ES-I3 (cell line): Measurements from ENCODE around the gene WTIP.
A peak's percentile ranks its signal among the peaks of the same experiment; 100 is the strongest.

Experiments
- H3K36me3 ChIP-seq: 2 replicates; pipeline ENCODE4 v1.6.1; 2013; ENCODE audit warnings: mild to moderate bottlenecking, low read length, control low read depth, moderate library complexity; ENCODE audit not compliant: insufficient read depth
- H3K4me1 ChIP-seq: 2 replicates; pipeline ENCODE4 v1.6.1; 2013; ENCODE audit warnings: mild to moderate bottlenecking, control low read depth, low read length; ENCODE audit not compliant: insufficient read depth
- H3K9ac ChIP-seq: 2 replicates; pipeline ENCODE4 v1.6.1; 2013; ENCODE audit warnings: low read depth, mild to moderate bottlenecking, low read length, moderate library complexity
- H3K9me3 ChIP-seq: 2 replicates; pipeline ENCODE4 v1.6.1; 2013; ENCODE audit warnings: mild to moderate bottlenecking, low read length, moderate library complexity; ENCODE audit not compliant: control insufficient read depth, insufficient read depth

The WTIP gene

DNA sequence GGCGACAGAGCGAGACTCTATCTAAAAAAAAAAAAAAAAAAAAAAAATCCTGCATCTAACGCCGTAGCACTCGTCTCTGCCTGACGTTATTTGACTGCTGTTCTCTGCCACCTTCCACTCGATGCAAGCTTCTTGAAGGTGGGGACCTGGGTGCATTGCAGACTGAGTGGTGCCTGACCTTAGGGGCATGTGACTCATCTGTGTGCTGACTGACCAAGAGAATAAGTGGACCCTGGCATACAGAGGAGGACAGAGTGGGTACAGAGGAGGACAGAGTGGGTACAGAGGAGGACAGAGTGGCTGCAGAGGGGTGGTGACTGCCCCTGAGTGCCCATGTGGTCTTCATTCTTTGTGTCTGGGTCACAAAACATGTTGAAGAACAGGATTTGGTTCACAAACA is 7.6 kb downstream of the WTIP start:
- Histone ChIP-seq H3K9ac (no peak overlapping the region), H3K36me3 (no peaks in the 10 kb centered on the region), H3K9me3 (no peaks in the 10 kb centered on the region), H3K4me1 (no peaks in the 10 kb centered on the region)

- no peaks in the 10 kb centered on the region for H3K9me3 ChIP-seq
- no peaks in the 10 kb centered on the region for H3K36me3 ChIP-seq
- no peaks in the 10 kb centered on the region for H3K4me1 ChIP-seq
- H3K9ac ChIP-seq, result no peak overlapping the region
Measured at GRCh38 chr19:34490141-34490766, 8.7 kb downstream of the WTIP start.

- Histone ChIP-seq H3K9ac (no peak overlapping the region), H3K9me3 (no peaks in the 10 kb centered on the region), H3K36me3 (no peaks in the 10 kb centered on the region), H3K4me1 (no peaks in the 10 kb centered on the region)
Measured at GRCh38 chr19:34493038-34493648, 11.6 kb downstream of the WTIP start.

DNA sequence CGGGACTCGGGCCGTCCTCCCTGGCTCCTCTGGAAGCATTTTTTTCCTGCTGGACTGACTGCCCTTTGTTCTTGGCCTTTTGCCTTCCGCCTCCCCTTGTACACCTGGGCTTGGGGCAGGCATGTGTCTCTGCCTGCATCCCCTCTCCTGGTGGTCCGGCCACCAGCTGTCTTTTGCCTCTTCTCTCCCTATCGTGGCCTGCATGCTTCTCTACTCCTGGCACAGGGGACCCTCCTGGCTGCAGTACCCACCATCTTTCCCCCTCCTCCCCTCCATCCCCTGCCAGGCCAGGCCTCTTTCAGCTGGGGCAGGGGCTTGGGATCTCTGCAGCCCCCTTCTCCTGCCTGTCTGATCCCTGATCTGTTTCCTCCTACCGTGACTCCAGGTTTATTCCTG is 12.1 kb downstream of the WTIP start:
- H3K36me3 ChIP-seq, result no peaks in the 10 kb centered on the region
- no peaks in the 10 kb centered on the region for H3K9me3 ChIP-seq
- no peaks in the 10 kb centered on the region for H3K4me1 ChIP-seq
- H3K9ac ChIP-seq, result no peak overlapping the region

GRCh38 chr19:34494601-34495000 is 13.0 kb downstream of the WTIP start:
- no peaks in the 10 kb centered on the region for H3K36me3 ChIP-seq
- H3K4me1 ChIP-seq, result no peaks in the 10 kb centered on the region

DNA sequence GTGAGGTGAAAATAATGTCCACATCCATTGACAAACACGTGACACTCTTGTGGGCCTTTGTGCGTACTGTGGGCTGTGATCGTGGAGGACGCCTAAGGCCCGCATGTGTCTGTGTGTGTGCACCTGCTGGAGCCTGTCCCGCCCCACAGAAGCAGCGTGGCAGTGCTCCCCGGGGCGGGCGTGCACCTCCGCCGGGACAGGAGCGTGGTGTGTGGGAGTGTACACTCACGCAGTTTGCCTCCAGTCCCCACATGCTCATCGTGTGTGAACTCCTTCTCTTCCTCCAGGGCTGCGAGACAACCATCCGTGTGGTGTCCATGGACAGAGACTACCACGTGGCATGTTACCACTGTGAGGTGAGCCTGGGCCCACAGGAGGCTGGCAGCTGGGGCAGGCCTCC is 13.9 kb downstream of the WTIP start:
- Histone ChIP-seq H3K4me1 (no peaks in the 10 kb centered on the region), H3K36me3 (no peaks in the 10 kb centered on the region), H3K9me3 (no peaks in the 10 kb centered on the region), H3K9ac (no peak overlapping the region)

More at GRCh38 chr19:34494601-34495000, 13.0 kb downstream of the WTIP start:
- Histone ChIP-seq H3K9me3 (no peaks in the 10 kb centered on the region), H3K9ac (no peak overlapping the region)

DNA sequence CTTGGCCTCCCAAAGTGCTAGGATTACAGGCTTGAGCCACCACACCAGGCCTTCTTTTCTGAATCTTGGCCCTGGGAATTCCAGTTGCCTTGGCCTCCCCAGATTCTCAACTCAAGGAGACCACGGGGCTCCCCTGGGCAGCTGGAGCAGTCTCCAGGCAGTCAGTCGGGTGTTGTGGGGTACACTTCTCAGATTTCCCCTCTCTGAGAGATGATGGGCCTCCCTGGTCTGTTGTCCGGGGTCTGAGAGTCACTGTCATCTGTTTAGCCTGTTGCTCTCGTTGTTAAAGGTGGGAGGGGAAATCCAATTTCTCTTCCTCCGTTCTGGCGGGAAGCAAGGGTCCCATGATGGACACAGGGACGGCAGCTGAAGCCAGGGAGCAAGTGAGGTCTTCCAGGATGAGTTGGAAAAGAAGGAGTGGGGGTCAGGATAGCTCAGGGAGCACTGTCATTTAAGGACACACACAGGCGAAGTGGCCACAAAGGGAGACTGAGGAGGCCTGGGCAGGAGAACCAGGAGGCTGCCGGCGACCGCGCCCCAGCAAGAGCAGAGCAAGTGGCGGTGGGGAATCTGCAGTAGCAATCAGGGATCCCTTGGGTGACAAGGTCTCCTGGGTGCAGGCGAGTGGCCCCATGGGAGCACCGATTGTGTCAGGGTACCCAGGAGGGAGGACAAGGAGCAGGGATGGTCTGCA is 15.7 kb downstream of the WTIP start:
- no peak overlapping the region for H3K9ac ChIP-seq
- H3K4me1 ChIP-seq, result no peaks in the 10 kb centered on the region
- no peaks in the 10 kb centered on the region for H3K9me3 ChIP-seq
- no peaks in the 10 kb centered on the region for H3K36me3 ChIP-seq

DNA sequence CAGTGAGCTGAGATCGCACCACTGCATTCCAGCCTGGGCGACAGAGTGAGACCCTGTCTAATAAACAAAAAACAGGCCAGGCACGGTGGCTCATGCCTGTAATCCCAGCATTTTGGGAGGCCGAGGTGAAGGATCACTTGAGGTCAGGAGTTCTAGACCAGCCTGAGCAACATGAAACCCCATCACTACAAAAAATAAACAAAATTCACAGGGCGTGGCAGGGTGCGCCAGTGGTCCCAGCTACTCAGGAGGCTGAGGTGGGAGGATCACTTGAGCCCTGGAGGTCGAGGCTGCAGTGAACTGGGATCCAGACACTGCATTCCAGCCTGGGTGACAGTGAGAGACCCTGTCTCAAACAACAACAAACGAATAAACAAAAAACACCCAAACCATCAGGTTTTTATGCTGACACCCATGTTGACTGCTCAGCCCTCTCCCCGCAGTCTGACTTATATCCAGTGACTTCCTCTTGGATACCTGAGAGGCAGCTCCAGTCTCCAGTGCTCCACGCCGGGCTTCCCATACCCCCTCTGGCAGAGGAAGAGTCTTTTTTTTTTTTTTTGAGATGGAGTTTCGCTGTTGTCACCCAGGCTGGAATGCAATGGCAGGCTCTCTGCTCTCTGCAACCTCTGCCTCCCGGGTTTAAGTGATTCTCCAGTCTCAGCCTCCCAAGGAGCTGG is 17.7 kb downstream of the WTIP start:
- Histone ChIP-seq H3K36me3 (no peaks in the 10 kb centered on the region), H3K9me3 (no peaks in the 10 kb centered on the region), H3K4me1 (no peaks in the 10 kb centered on the region; the same call in 1 of the 2 replicates), H3K9ac (peak overlapping the region; percentile 50; the same call in 1 of the 2 replicates)

GRCh38 chr19:34500656-34501120 is 19.1 kb downstream of the WTIP start:
- no peaks in the 10 kb centered on the region; the same call in 1 of the 2 replicates for H3K4me1 ChIP-seq
- H3K9me3 ChIP-seq, result no peaks in the 10 kb centered on the region
- no peaks in the 10 kb centered on the region for H3K36me3 ChIP-seq
- peak overlapping the region; percentile 50; the same call in 1 of the 2 replicates for H3K9ac ChIP-seq

- Histone ChIP-seq H3K36me3 (no peaks in the 10 kb centered on the region), H3K9me3 (no peaks in the 10 kb centered on the region), H3K9ac (peak overlapping the region; percentile 50; the same call in 1 of the 2 replicates)
Measured at GRCh38 chr19:34501339-34502320, 20.1 kb downstream of the WTIP start.

GRCh38 chr19:34502582-34503411 is 21.2 kb downstream of the WTIP start:
- Histone ChIP-seq H3K9ac (no peak overlapping the region), H3K36me3 (no peaks in the 10 kb centered on the region), H3K4me1 (no peaks in the 10 kb centered on the region; the same call in 1 of the 2 replicates), H3K9me3 (no peaks in the 10 kb centered on the region)

More at GRCh38 chr19:34501339-34502320, 20.1 kb downstream of the WTIP start:
- no peaks in the 10 kb centered on the region; the same call in 1 of the 2 replicates for H3K4me1 ChIP-seq

DNA sequence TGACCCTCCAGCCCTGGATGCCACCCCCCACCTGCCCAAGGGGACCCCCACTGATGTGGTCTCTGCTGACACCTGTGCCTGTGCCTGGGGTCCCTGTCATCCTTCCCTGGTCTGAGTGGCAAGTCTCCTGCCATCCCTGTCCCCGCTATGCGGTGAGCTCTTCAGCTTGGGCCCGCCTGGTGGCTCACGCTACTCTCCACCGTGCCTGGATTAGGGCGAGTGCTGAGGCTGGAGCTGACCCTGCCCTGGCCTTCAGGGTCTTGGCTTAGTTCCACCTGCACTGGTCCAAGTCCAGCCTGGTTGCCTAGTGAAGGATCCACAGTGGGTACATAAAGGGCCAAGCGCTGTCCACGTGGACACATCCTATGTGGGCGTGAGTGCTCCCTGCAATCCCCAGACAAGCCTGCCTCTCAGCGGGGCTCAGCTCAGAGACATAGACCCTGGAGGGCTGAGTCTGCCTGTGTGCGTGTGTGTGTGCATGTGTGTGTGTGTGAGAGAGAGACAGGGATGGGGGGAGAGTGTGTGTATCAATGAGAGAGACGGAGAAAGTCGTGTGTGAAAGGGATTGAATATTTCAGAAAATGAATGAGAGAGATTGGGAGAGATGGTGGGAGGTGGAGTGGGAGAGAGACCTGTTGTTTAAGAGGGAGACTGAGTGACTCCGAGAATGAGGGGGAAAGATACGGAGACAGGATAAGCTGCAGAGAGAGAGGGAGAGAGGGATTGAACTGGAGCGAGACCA is 22.1 kb downstream of the WTIP start:
- no peak overlapping the region for H3K9ac ChIP-seq

More for the DNA sequence above, 22.1 kb downstream of the WTIP start:
- no peaks in the 10 kb centered on the region for H3K9me3 ChIP-seq
- no peaks in the 10 kb centered on the region; the same call in 1 of the 2 replicates for H3K4me1 ChIP-seq
- H3K36me3 ChIP-seq, result no peaks in the 10 kb centered on the region
